ENCODE measurements around the gene CCDC121.
"Not testable (repeated sequence)": the region's sequence is repeated elsewhere in the genome, so short reads cannot be mapped to it uniquely, and the experiment has no call there.

The CCDC121 gene

GRCh38 chr2:27638037-27638637 lies 9.3 kb upstream of the CCDC121 start:
- Histone ChIP-seq H3K4me1 (ENCODE audit: control insufficient read depth in 2 of 2, insufficient read depth in 2 of 2, low read length in 2 of 2) (no peaks in the 10 kb centered on the region), H3K27ac (ENCODE audit: low read depth in 2 of 2, low read length in 2 of 2) (no peak overlapping the region), H3K4me3 (ENCODE audit: low read length in 2 of 2) (no peak overlapping the region), H3K36me3 (ENCODE audit: control insufficient read depth in 2 of 2, insufficient read depth in 2 of 2, low read length in 2 of 2) (peaks cover 55 to 61% of the 10 kb centered on the region in 2 donors), H3K9ac (ENCODE audit: low read depth in 1 of 2, low read length in 2 of 2) (no peak overlapping the region), H3K27me3 (ENCODE audit: control insufficient read depth in 2 of 2, insufficient read depth in 2 of 2, low read length in 2 of 2) (no peaks in the 10 kb centered on the region), H3K9me3 (ENCODE audit: control insufficient read depth in 2 of 2, low read length in 2 of 2) (no peaks in the 10 kb centered on the region)

GRCh38 chr2:27636766-27637165 lies 8.0 kb upstream of the CCDC121 start:
- no peak overlapping the region for H3K9ac ChIP-seq (ENCODE audit: low read depth in 1 of 2, low read length in 2 of 2)
- H3K9me3 ChIP-seq (ENCODE audit: control insufficient read depth in 2 of 2, low read length in 2 of 2) = no peaks in the 10 kb centered on the region
- no peak overlapping the region for H3K27ac ChIP-seq (ENCODE audit: low read depth in 2 of 2, low read length in 2 of 2)
- no peak overlapping the region for H3K4me3 ChIP-seq (ENCODE audit: low read length in 2 of 2)
- peaks cover 61 to 62% of the 10 kb centered on the region in 2 donors for H3K36me3 ChIP-seq (ENCODE audit: control insufficient read depth in 2 of 2, insufficient read depth in 2 of 2, low read length in 2 of 2)
- H3K27me3 ChIP-seq (ENCODE audit: control insufficient read depth in 2 of 2, insufficient read depth in 2 of 2, low read length in 2 of 2) = no peaks in the 10 kb centered on the region
- H3K4me1 ChIP-seq (ENCODE audit: control insufficient read depth in 2 of 2, insufficient read depth in 2 of 2, low read length in 2 of 2) = no peaks in the 10 kb centered on the region

GRCh38 chr2:27634291-27634690 lies 5.5 kb upstream of the CCDC121 start:
- peaks cover 3 to 4% of the 10 kb centered on the region in 2 donors for H3K4me1 ChIP-seq (ENCODE audit: control insufficient read depth in 2 of 2, insufficient read depth in 2 of 2, low read length in 2 of 2)
- peaks cover 47 to 58% of the 10 kb centered on the region in 2 donors for H3K36me3 ChIP-seq (ENCODE audit: control insufficient read depth in 2 of 2, insufficient read depth in 2 of 2, low read length in 2 of 2)
- H3K9ac ChIP-seq (ENCODE audit: low read depth in 1 of 2, low read length in 2 of 2) = no peak overlapping the region
- H3K27me3 ChIP-seq (ENCODE audit: control insufficient read depth in 2 of 2, insufficient read depth in 2 of 2, low read length in 2 of 2) = no peaks in the 10 kb centered on the region
- H3K9me3 ChIP-seq (ENCODE audit: control insufficient read depth in 2 of 2, low read length in 2 of 2) = no peaks in the 10 kb centered on the region
- H3K27ac ChIP-seq (ENCODE audit: low read depth in 2 of 2, low read length in 2 of 2) = no peak overlapping the region
- no peak overlapping the region for H3K4me3 ChIP-seq (ENCODE audit: low read length in 2 of 2)

GRCh38 chr2:27630257-27630656 lies 1.4 kb upstream of the CCDC121 start:
- H3K36me3 ChIP-seq (ENCODE audit: control insufficient read depth in 2 of 2, insufficient read depth in 2 of 2, low read length in 2 of 2) = peaks cover 26 to 36% of the 10 kb centered on the region in 2 donors
- not testable (repeated sequence) for H3K4me3 ChIP-seq (ENCODE audit: low read length in 2 of 2); H3K27ac ChIP-seq (ENCODE audit: low read depth in 2 of 2, low read length in 2 of 2); H3K9me3 ChIP-seq (ENCODE audit: control insufficient read depth in 2 of 2, low read length in 2 of 2); H3K27me3 ChIP-seq (ENCODE audit: control insufficient read depth in 2 of 2, insufficient read depth in 2 of 2, low read length in 2 of 2); H3K9ac ChIP-seq (ENCODE audit: low read depth in 1 of 2, low read length in 2 of 2)
- H3K4me1 ChIP-seq (ENCODE audit: control insufficient read depth in 2 of 2, insufficient read depth in 2 of 2, low read length in 2 of 2) = peaks cover 9 to 12% of the 10 kb centered on the region in 2 donors

GRCh38 chr2:27627963-27628766 lies 647 bp downstream of the CCDC121 start:
- Histone ChIP-seq H3K4me1 (ENCODE audit: control insufficient read depth in 2 of 2, insufficient read depth in 2 of 2, low read length in 2 of 2) (peaks cover 9 to 12% of the 10 kb centered on the region in 2 donors), H3K36me3 (ENCODE audit: control insufficient read depth in 2 of 2, insufficient read depth in 2 of 2, low read length in 2 of 2) (peaks cover 23 to 26% of the 10 kb centered on the region in 2 donors), H3K27ac (ENCODE audit: low read depth in 2 of 2, low read length in 2 of 2) (peak overlapping the region; percentile 46 to 70), H3K9me3 (ENCODE audit: control insufficient read depth in 2 of 2, low read length in 2 of 2) (no peaks in the 10 kb centered on the region), H3K4me3 (ENCODE audit: low read length in 2 of 2) (peak overlapping the region; percentile 93 to 95), H3K27me3 (ENCODE audit: control insufficient read depth in 2 of 2, insufficient read depth in 2 of 2, low read length in 2 of 2) (no peaks in the 10 kb centered on the region), H3K9ac (ENCODE audit: low read depth in 1 of 2, low read length in 2 of 2) (peak overlapping the region; percentile 80 to 85)

- peaks cover 27 to 31% of the 10 kb centered on the region in 2 donors for H3K36me3 ChIP-seq (ENCODE audit: control insufficient read depth in 2 of 2, insufficient read depth in 2 of 2, low read length in 2 of 2)
- not testable (repeated sequence) for H3K27me3 ChIP-seq (ENCODE audit: control insufficient read depth in 2 of 2, insufficient read depth in 2 of 2, low read length in 2 of 2); H3K9me3 ChIP-seq (ENCODE audit: control insufficient read depth in 2 of 2, low read length in 2 of 2); H3K9ac ChIP-seq (ENCODE audit: low read depth in 1 of 2, low read length in 2 of 2); H3K4me3 ChIP-seq (ENCODE audit: low read length in 2 of 2)
- peaks cover 9 to 12% of the 10 kb centered on the region in 2 donors for H3K4me1 ChIP-seq (ENCODE audit: control insufficient read depth in 2 of 2, insufficient read depth in 2 of 2, low read length in 2 of 2)
- H3K27ac ChIP-seq (ENCODE audit: low read depth in 2 of 2, low read length in 2 of 2) = peak overlapping the region in 1 of 2 donors; percentile 21
Measured at GRCh38 chr2:27626921-27627320, 1.9 kb downstream of the CCDC121 start.

GRCh38 chr2:27626323-27626722 lies 2.5 kb downstream of the CCDC121 start:
- not testable (repeated sequence) for H3K9me3 ChIP-seq (ENCODE audit: control insufficient read depth in 2 of 2, low read length in 2 of 2); H3K4me3 ChIP-seq (ENCODE audit: low read length in 2 of 2); H3K27me3 ChIP-seq (ENCODE audit: control insufficient read depth in 2 of 2, insufficient read depth in 2 of 2, low read length in 2 of 2); H3K9ac ChIP-seq (ENCODE audit: low read depth in 1 of 2, low read length in 2 of 2)
- Histone ChIP-seq H3K27ac (ENCODE audit: low read depth in 2 of 2, low read length in 2 of 2) (peak overlapping the region in 1 of 2 donors; percentile 21), H3K4me1 (ENCODE audit: control insufficient read depth in 2 of 2, insufficient read depth in 2 of 2, low read length in 2 of 2) (peaks cover 9 to 12% of the 10 kb centered on the region in 2 donors), H3K36me3 (ENCODE audit: control insufficient read depth in 2 of 2, insufficient read depth in 2 of 2, low read length in 2 of 2) (peaks cover 27 to 29% of the 10 kb centered on the region in 2 donors)

GRCh38 chr2:27624943-27625342 lies 3.9 kb downstream of the CCDC121 start:
- no peaks in the 10 kb centered on the region for H3K27me3 ChIP-seq (ENCODE audit: control insufficient read depth in 2 of 2, insufficient read depth in 2 of 2, low read length in 2 of 2)
- H3K4me1 ChIP-seq (ENCODE audit: control insufficient read depth in 2 of 2, insufficient read depth in 2 of 2, low read length in 2 of 2) = peaks cover 9 to 12% of the 10 kb centered on the region in 2 donors
- H3K9me3 ChIP-seq (ENCODE audit: control insufficient read depth in 2 of 2, low read length in 2 of 2) = no peaks in the 10 kb centered on the region
- H3K4me3 ChIP-seq (ENCODE audit: low read length in 2 of 2) = no peak overlapping the region
- peaks cover 26 to 29% of the 10 kb centered on the region in 2 donors for H3K36me3 ChIP-seq (ENCODE audit: control insufficient read depth in 2 of 2, insufficient read depth in 2 of 2, low read length in 2 of 2)
- H3K27ac ChIP-seq (ENCODE audit: low read depth in 2 of 2, low read length in 2 of 2) = no peak overlapping the region
- H3K9ac ChIP-seq (ENCODE audit: low read depth in 1 of 2, low read length in 2 of 2) = no peak overlapping the region

GRCh38 chr2:27622921-27623384 lies 5.9 kb downstream of the CCDC121 start:
- Histone ChIP-seq H3K9me3 (ENCODE audit: control insufficient read depth in 2 of 2, low read length in 2 of 2) (no peaks in the 10 kb centered on the region), H3K36me3 (ENCODE audit: control insufficient read depth in 2 of 2, insufficient read depth in 2 of 2, low read length in 2 of 2) (peaks cover 34% of the 10 kb centered on the region in 2 donors), H3K27me3 (ENCODE audit: control insufficient read depth in 2 of 2, insufficient read depth in 2 of 2, low read length in 2 of 2) (no peaks in the 10 kb centered on the region), H3K4me3 (ENCODE audit: low read length in 2 of 2) (no peak overlapping the region), H3K9ac (ENCODE audit: low read depth in 1 of 2, low read length in 2 of 2) (no peak overlapping the region), H3K27ac (ENCODE audit: low read depth in 2 of 2, low read length in 2 of 2) (no peak overlapping the region), H3K4me1 (ENCODE audit: control insufficient read depth in 2 of 2, insufficient read depth in 2 of 2, low read length in 2 of 2) (peaks cover 1 to 2% of the 10 kb centered on the region in 2 donors)

- H3K27ac ChIP-seq (ENCODE audit: low read depth in 2 of 2, low read length in 2 of 2) = no peak overlapping the region
- H3K4me3 ChIP-seq (ENCODE audit: low read length in 2 of 2) = no peak overlapping the region
- H3K36me3 ChIP-seq (ENCODE audit: control insufficient read depth in 2 of 2, insufficient read depth in 2 of 2, low read length in 2 of 2) = peaks cover 40 to 48% of the 10 kb centered on the region in 2 donors
- H3K27me3 ChIP-seq (ENCODE audit: control insufficient read depth in 2 of 2, insufficient read depth in 2 of 2, low read length in 2 of 2) = no peaks in the 10 kb centered on the region
- no peaks in the 10 kb centered on the region for H3K9me3 ChIP-seq (ENCODE audit: control insufficient read depth in 2 of 2, low read length in 2 of 2)
- H3K4me1 ChIP-seq (ENCODE audit: control insufficient read depth in 2 of 2, insufficient read depth in 2 of 2, low read length in 2 of 2) = no peaks in the 10 kb centered on the region
- H3K9ac ChIP-seq (ENCODE audit: low read depth in 1 of 2, low read length in 2 of 2) = no peak overlapping the region
Measured at GRCh38 chr2:27621524-27621923, 7.3 kb downstream of the CCDC121 start.

All from mucosa of rectum (tissue), 2 donors.